Natural killer cell (primary cell): ENCODE results near the gene RWDD4. TPM values are rescaled to one million over a fixed set of nuclear protein-coding genes. Genes with fewer than 3 reads are reported as not detected.

Experiments used
- ATAC-seq, 3 donors: fragments of 150-1000 bp in 2 of 3; fragments of 200-7000 bp in 1 of 3; cut with Tn5 transposase; 1 replicate in 1 of 3; 2 replicates in 2 of 3; pipeline ENCODE4 v1.10.0; 2021; ENCODE audit warnings: mild to moderate bottlenecking in 2 of 3, moderate library complexity in 2 of 3
- DNase-seq, 2 donors: peaks; one replicate each; pipeline versions ENCODE4 v3.0.0 to v3.0.0-alpha.2; 2013 to 2021; ENCODE audit warnings: mixed read lengths in 1 of 2
- H3K27ac ChIP-seq: one replicate; pipeline ENCODE4 v1.5.1; 2013; ENCODE audit warnings: mild to moderate bottlenecking, low read length
- H3K27me3 ChIP-seq: one replicate; pipeline ENCODE4 v1.6.1; 2013; ENCODE audit warnings: low read length; ENCODE audit not compliant: control insufficient read depth, insufficient read depth
- H3K36me3 ChIP-seq: one replicate; pipeline ENCODE4 v1.6.1; 2013; ENCODE audit warnings: low read length; ENCODE audit not compliant: control insufficient read depth, insufficient read depth
- H3K4me1 ChIP-seq: one replicate; pipeline ENCODE4 v1.6.1; 2013; ENCODE audit warnings: low read length; ENCODE audit not compliant: control insufficient read depth, insufficient read depth
- H3K4me3 ChIP-seq: one replicate; pipeline ENCODE4 v1.5.1; 2013; ENCODE audit warnings: low read length
- H3K9me3 ChIP-seq: one replicate; pipeline ENCODE4 v1.6.1; 2013; ENCODE audit warnings: low read length; ENCODE audit not compliant: control insufficient read depth, insufficient read depth
- H3K27ac Mint-ChIP-seq, 2 donors: one replicate each; pipeline ENCODE4 v1.8.0; 2022; ENCODE audit warnings: mild to moderate bottlenecking in 2 of 2, mixed read lengths in 2 of 2, moderate library complexity in 1 of 2
- H3K27me3 Mint-ChIP-seq, 2 donors: one replicate each; pipeline ENCODE4 v1.8.0; 2022; ENCODE audit warnings: low read depth in 2 of 2, mixed read lengths in 2 of 2
- H3K36me3 Mint-ChIP-seq: one replicate; pipeline ENCODE4 v1.8.0; 2022; ENCODE audit warnings: mixed read lengths
- H3K4me1 Mint-ChIP-seq, 2 donors: one replicate each; pipeline ENCODE4 v1.8.0; 2022; ENCODE audit warnings: mixed read lengths in 2 of 2
- H3K4me3 Mint-ChIP-seq: one replicate; pipeline ENCODE4 v1.8.0; 2022; ENCODE audit warnings: mild to moderate bottlenecking, moderate library complexity, mixed read lengths
- H3K9me3 Mint-ChIP-seq, 2 donors: one replicate each; pipeline ENCODE4 v1.8.0; 2022; ENCODE audit warnings: mixed read lengths in 2 of 2
- WGBS: methylation state at CpG from one replicate; pipeline ENCODE4 v1.1.7; 2013; ENCODE audit warnings: missing lambda C conversion rate; ENCODE audit not compliant: insufficient coverage; 5-methylcytosine and 5-hydroxymethylcytosine counted together
- intact Hi-C: fragments of 100-400 bp; cut with micrococcal nuclease; formaldehyde crosslinking; loops from one replicate; pipeline ENCODE4 v1.14.2; 2022
- total RNA-seq, 4 donors: library from RNA; stranded (reverse); fragments of 120-200 nt in 1 of 4; gene quantifications; one replicate each; pipeline versions ENCODE4 v1.2.3 to v1.2.4, GENCODE V29; 2013 to 2022
- TF ChIP-seq, protein P1 (sequence below): fragments of 200-600 bp; IDR thresholded peaks from one replicate; pipeline ENCODE4 v1.8.0; 2022; ENCODE audit warnings: antibody characterized with exemption

The RWDD4 gene
- total RNA-seq, 3 donors from 2014 or later (not counting 1 experiment from before 2014, with no cell fraction given): 14.3 to 20.7 (median 17.6) TPM

DNA sequence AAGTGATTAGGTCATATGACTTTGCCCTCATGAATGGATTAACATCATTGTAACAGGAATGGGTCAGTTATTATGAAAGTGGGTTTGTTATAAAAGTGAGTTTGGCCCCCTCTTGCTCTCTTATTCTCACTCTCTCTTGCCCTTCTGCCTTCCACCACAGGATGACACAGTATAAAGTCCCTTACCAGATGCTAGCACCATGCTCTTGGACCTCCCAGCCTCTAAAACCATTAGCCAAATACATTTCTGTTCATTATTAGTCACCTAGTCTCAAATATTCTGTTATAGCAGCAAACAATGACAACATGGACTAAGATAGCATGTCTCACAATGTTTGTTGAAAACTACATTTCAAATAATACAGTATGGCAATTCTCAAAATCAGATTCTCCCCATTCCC lies 59.7 kb downstream of the RWDD4 start:
- no peak overlapping the region for H3K27ac Mint-ChIP-seq
- Histone ChIP-seq H3K27me3 (no peaks in the 10 kb centered on the region), H3K27ac (no peak overlapping the region), H3K4me3 (no peak overlapping the region), H3K9me3 (no peaks in the 10 kb centered on the region), H3K4me1 (no peaks in the 10 kb centered on the region), H3K36me3 (no peaks in the 10 kb centered on the region)
- intact Hi-C loops: no loop called here
- TF ChIP-seq, protein P1, sequence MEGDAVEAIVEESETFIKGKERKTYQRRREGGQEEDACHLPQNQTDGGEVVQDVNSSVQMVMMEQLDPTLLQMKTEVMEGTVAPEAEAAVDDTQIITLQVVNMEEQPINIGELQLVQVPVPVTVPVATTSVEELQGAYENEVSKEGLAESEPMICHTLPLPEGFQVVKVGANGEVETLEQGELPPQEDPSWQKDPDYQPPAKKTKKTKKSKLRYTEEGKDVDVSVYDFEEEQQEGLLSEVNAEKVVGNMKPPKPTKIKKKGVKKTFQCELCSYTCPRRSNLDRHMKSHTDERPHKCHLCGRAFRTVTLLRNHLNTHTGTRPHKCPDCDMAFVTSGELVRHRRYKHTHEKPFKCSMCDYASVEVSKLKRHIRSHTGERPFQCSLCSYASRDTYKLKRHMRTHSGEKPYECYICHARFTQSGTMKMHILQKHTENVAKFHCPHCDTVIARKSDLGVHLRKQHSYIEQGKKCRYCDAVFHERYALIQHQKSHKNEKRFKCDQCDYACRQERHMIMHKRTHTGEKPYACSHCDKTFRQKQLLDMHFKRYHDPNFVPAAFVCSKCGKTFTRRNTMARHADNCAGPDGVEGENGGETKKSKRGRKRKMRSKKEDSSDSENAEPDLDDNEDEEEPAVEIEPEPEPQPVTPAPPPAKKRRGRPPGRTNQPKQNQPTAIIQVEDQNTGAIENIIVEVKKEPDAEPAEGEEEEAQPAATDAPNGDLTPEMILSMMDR: no peak
- H3K36me3 Mint-ChIP-seq: no peaks in the 10 kb centered on the region
- H3K9me3 Mint-ChIP-seq: no peaks in the 10 kb centered on the region
- no peaks in the 10 kb centered on the region for H3K4me1 Mint-ChIP-seq
- peaks cover 0 to 4% of the 10 kb centered on the region in 2 donors for H3K27me3 Mint-ChIP-seq
- no peak overlapping the region for H3K4me3 Mint-ChIP-seq
- ATAC-seq (no peak), DNase-seq (no peak)

DNA sequence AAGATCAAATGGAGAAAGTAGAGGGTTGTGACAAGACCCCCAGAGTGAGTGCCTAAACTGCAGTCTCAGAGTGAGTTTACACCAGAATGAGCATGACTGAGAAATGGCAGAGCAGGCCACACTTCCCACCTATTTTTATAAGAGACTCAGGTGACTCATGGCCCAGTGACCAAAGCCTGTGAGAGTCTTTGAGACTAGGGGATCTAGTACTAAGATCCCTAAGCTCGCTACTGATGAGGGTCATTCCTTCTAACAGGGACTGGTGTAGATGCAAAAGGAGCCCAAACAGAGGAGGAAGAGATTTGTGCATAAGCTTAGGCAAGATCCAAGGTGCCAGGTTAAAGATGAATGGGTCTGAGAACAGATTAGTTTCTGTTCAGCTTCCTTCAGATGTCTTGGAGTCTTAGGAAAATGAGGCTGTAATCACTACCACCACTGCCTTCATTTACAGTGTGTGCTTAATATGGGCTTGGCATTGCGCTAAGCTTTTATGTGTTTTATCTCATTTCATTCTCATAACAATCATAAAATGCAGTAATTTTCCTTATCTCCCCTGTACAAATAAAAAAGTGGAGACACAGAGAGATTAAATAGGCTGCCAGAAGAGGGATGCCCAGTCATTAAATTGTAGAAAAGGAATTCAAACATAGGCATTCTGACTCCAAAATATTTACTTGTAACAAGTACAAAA lies 62.8 kb downstream of the RWDD4 start:
- H3K4me3 Mint-ChIP-seq: no peak overlapping the region
- ATAC-seq (no peak), DNase-seq (no peak)
- H3K9me3 ChIP-seq: no peaks in the 10 kb centered on the region
- H3K9me3 Mint-ChIP-seq: no peaks in the 10 kb centered on the region
- 76% methylated on average over 1 of the region's 2 CpGs for WGBS
- H3K4me1 Mint-ChIP-seq: no peaks in the 10 kb centered on the region
- H3K27me3 ChIP-seq: no peaks in the 10 kb centered on the region
- peaks cover 5 to 10% of the 10 kb centered on the region in 2 donors for H3K27me3 Mint-ChIP-seq
- H3K4me3 ChIP-seq: no peak overlapping the region
- no peaks in the 10 kb centered on the region for H3K4me1 ChIP-seq
- H3K27ac ChIP-seq: no peak overlapping the region
- no peak overlapping the region for H3K27ac Mint-ChIP-seq
- no peaks in the 10 kb centered on the region for H3K36me3 Mint-ChIP-seq
- intact Hi-C loops: no loop called here
- TF ChIP-seq, protein P1: no peak
- H3K36me3 ChIP-seq: no peaks in the 10 kb centered on the region

DNA sequence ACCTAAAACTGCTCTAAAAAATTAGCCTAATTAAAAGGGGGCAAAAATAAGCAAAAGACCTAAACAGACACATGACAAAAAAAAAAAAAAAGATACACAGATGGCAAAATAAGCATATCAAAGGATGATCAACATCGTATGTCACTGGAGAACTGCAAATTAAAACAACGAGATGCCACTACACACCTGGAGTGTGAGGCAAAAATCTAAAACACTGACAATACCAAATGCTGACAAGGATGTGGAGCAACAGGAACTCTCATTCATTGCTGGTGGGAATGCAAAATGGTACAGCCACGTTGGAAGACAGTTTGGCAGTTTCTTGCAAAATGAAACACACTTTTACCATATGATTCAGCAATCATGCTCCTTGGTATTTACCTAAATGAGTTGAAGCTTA lies 64.2 kb downstream of the RWDD4 start:
- H3K4me3 Mint-ChIP-seq: no peak overlapping the region
- TF ChIP-seq, protein P1: no peak
- H3K4me1 ChIP-seq: no peaks in the 10 kb centered on the region
- no peak overlapping the region for H3K27ac ChIP-seq
- WGBS: 76% methylated on average over 3 of the region's 3 CpGs
- H3K4me3 ChIP-seq: no peak overlapping the region
- intact Hi-C loops: no loop called here
- H3K9me3 ChIP-seq: no peaks in the 10 kb centered on the region
- DNase-seq: no peak
- no peaks in the 10 kb centered on the region for H3K27me3 ChIP-seq
- no peaks in the 10 kb centered on the region for H3K36me3 ChIP-seq
- no peaks in the 10 kb centered on the region for H3K9me3 Mint-ChIP-seq
- peaks cover 5 to 10% of the 10 kb centered on the region in 2 donors for H3K27me3 Mint-ChIP-seq
- no peaks in the 10 kb centered on the region for H3K4me1 Mint-ChIP-seq
- no peak for ATAC-seq
- H3K36me3 Mint-ChIP-seq: no peaks in the 10 kb centered on the region
- no peak overlapping the region for H3K27ac Mint-ChIP-seq

DNA sequence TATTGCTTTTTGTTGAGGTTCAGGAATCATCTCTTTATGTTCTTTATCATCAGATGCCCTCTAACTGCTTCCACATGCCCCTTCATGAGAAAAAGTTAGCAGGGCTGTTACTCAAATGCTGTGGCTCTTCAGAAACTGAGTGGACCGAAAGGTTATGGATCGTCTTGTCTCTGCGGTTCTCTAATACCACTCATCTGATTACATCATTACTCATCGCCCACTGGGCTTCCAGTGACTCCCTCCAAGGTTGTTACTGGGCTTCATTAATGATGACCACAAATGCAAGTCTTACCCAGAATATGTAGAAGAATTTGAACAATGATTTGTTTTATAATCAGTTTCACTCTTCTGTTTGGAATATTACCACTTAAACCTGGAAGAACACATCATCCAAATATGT lies 67.7 kb downstream of the RWDD4 start:
- no peaks in the 10 kb centered on the region for H3K27me3 ChIP-seq
- Mint-ChIP-seq H3K9me3 (no peaks in the 10 kb centered on the region), H3K4me3 (no peak overlapping the region), H3K27ac (no peak overlapping the region), H3K27me3 (peaks cover 7 to 9% of the 10 kb centered on the region in 2 donors), H3K36me3 (no peaks in the 10 kb centered on the region), H3K4me1 (no peaks in the 10 kb centered on the region)
- no peak overlapping the region for H3K4me3 ChIP-seq
- TF ChIP-seq, protein P1: no peak
- intact Hi-C loops: no loop called here
- no peaks in the 10 kb centered on the region for H3K9me3 ChIP-seq
- H3K27ac ChIP-seq: no peak overlapping the region
- DNase-seq (no peak), ATAC-seq (no peak)
- H3K36me3 ChIP-seq: no peaks in the 10 kb centered on the region
- WGBS: 86% methylated on average over 4 of the region's 4 CpGs
- H3K4me1 ChIP-seq: no peaks in the 10 kb centered on the region
